Measurements from ENCODE around the gene MRPS18A.

Gene MRPS18A

GRCh38 chr6:43687437-43688347, at the start of gene MRPS18A:
TSS of gene MRPS18A (minus strand) at chr6:43687791. CDS start at chr6:43687779, 12 bp downstream.
- DNase-seq (ENCODE audit: low read depth), result peak; percentile 54

- DNase-seq (ENCODE audit: low read depth), result no peak
These were observed 49.3 kb upstream of the MRPS18A start for GRCh38 chr6:43736844-43737243.

GRCh38 chr6:43736211-43736786, 48.7 kb upstream of the MRPS18A start:
- DNase-seq (ENCODE audit: low read depth), result no peak

GRCh38 chr6:43735642-43736199, 48.1 kb upstream of the MRPS18A start:
- no peak for DNase-seq (ENCODE audit: low read depth)

GRCh38 chr6:43734294-43734665, 46.7 kb upstream of the MRPS18A start:
- no peak for DNase-seq (ENCODE audit: low read depth)

- no peak for DNase-seq (ENCODE audit: low read depth)
These were observed 46.1 kb upstream of the MRPS18A start for GRCh38 chr6:43733471-43734293.

GRCh38 chr6:43730634-43731033, 43.0 kb upstream of the MRPS18A start:
- no peak for DNase-seq (ENCODE audit: low read depth)

- no peak for DNase-seq (ENCODE audit: low read depth)
These were observed 41.9 kb upstream of the MRPS18A start for GRCh38 chr6:43729537-43729936.

- no peak for DNase-seq (ENCODE audit: low read depth)
These were observed 41.0 kb upstream of the MRPS18A start for GRCh38 chr6:43728586-43728985.

GRCh38 chr6:43727634-43728033, 40.0 kb upstream of the MRPS18A start:
- DNase-seq (ENCODE audit: low read depth), result no peak

- no peak for DNase-seq (ENCODE audit: low read depth)
These were observed 38.3 kb upstream of the MRPS18A start for GRCh38 chr6:43725643-43726580.

- DNase-seq (ENCODE audit: low read depth), result peak; percentile 52
These were observed 37.5 kb upstream of the MRPS18A start for GRCh38 chr6:43724914-43725642.

- DNase-seq (ENCODE audit: low read depth), result no peak
These were observed 36.8 kb upstream of the MRPS18A start for GRCh38 chr6:43724354-43724753.

- DNase-seq (ENCODE audit: low read depth), result peak; percentile 41
These were observed 36.2 kb upstream of the MRPS18A start for GRCh38 chr6:43723737-43724295.

GRCh38 chr6:43722920-43723545, 35.4 kb upstream of the MRPS18A start:
- DNase-seq (ENCODE audit: low read depth), result no peak

- no peak for DNase-seq (ENCODE audit: low read depth)
These were observed 33.4 kb upstream of the MRPS18A start for GRCh38 chr6:43720999-43721398.

- DNase-seq (ENCODE audit: low read depth), result no peak
These were observed 31.9 kb upstream of the MRPS18A start for GRCh38 chr6:43719511-43719910.

- no peak for DNase-seq (ENCODE audit: low read depth)
These were observed 31.0 kb upstream of the MRPS18A start for GRCh38 chr6:43718387-43719105.

- no peak for DNase-seq (ENCODE audit: low read depth)
These were observed 30.2 kb upstream of the MRPS18A start for GRCh38 chr6:43717822-43718221.
